ENCODE data around the gene SLC22A15. TPM values are rescaled to one million over a fixed set of nuclear protein-coding genes. Genes with fewer than 3 reads are reported as not detected.
"Not testable (repeated sequence)": the region's sequence is repeated elsewhere in the genome, so short reads cannot be mapped to it uniquely, and the experiment has no call there.

Gene SLC22A15
- total RNA-seq, 5 donors from 2014 or later (not counting 1 experiment from before 2014, with no cell fraction given), result 0.41 to 1.3 (median 0.73) TPM

DNA sequence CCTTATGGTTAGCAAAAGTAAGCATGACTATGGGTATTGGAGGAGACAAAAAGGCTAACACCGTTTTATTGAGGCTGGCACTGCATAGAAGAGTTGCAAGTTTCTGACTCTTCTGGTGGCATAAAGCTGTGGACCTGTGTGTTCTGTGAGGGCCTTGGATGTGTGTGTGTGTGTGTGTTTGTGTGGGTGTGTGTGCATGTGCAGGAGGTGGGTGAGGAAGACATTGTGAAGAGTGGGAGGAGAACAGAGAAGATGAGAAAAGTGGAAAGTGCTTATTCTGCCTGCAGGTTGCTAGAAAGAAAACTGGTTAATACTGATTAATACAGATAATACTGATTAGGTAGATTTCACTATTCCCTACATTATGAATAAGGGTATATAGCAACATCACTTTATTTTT is 12.6 kb downstream of the SLC22A15 start:
- Mint-ChIP-seq H3K4me3 (no peak overlapping the region), H3K36me3 (no peaks in the 10 kb centered on the region), H3K4me1 (peaks cover 5 to 13% (median 8%) of the 10 kb centered on the region in 3 donors), H3K27ac (no peak overlapping the region), H3K9me3 (no peaks in the 10 kb centered on the region), H3K27me3 (peaks cover 2 to 8% of the 10 kb centered on the region in 2 donors)
- H3K9me3 ChIP-seq, result no peaks in the 10 kb centered on the region
- WGBS (ENCODE audit: insufficient coverage), result 93% methylated on average over 1 of the region's 1 CpG
- ChIA-PET POLR2A (no interaction called here), CTCF (interaction anchor here in 1 of 2 donors (0.7 kb wide), 1 partner anchor 185 kb away, joined by 3 read pairs; no protein-coding TSS in a partner anchor)
- H3K36me3 ChIP-seq (ENCODE audit: control insufficient read depth in 2 of 2, extremely low read depth in 1 of 2, insufficient read depth in 1 of 2, low read length in 1 of 2), result no peaks in the 10 kb centered on the region
- peaks cover 3 to 7% of the 10 kb centered on the region in 2 experiments for H3K4me1 ChIP-seq (ENCODE audit: control insufficient read depth in 1 of 2, extremely low read depth in 1 of 2, insufficient read depth in 2 of 2, low read length in 2 of 2)
- DNase-seq (no peak), ATAC-seq (replicated peaks in 1 of 4) (no peak)
- H3K27ac ChIP-seq (ENCODE audit: low read length), result no peak overlapping the region
- no peak overlapping the region for H3K4me3 ChIP-seq (ENCODE audit: control insufficient read depth in 1 of 2, extremely low read depth in 1 of 2, low read length in 1 of 2)
- no peaks in the 10 kb centered on the region for H3K27me3 ChIP-seq (replicated peaks in 1 of 2; ENCODE audit: control insufficient read depth in 2 of 2, extremely low read depth in 1 of 2, insufficient read depth in 2 of 2, low read length in 1 of 2)

DNA sequence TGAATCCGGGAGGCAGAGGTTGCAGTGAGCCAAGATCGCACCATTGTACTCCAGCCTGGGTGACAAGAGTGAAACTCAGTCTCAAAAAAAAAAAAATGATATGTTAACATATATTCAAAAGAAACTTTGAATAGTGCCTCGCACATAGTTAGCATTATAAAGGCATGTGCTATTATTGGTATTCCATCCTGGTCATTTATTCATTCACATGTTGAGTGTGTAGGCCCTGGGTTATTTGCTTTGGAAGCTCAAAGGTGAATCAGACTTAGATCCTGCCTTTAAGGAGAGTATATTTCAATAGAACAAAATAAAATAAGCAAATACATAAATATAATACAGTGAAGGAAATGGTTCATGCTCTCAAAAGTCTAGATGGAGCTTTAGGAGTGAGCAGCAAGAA is 13.4 kb downstream of the SLC22A15 start:
- Mint-ChIP-seq H3K9me3 (no peaks in the 10 kb centered on the region), H3K36me3 (no peaks in the 10 kb centered on the region), H3K27me3 (peaks cover 2 to 8% of the 10 kb centered on the region in 2 donors), H3K4me3 (no peak overlapping the region), H3K4me1 (peaks cover 5 to 13% (median 8%) of the 10 kb centered on the region in 3 donors), H3K27ac (no peak overlapping the region)
- ChIA-PET POLR2A (no interaction called here), CTCF (no interaction called here)
- DNase-seq (no peak), ATAC-seq (replicated peaks in 1 of 4) (no peak)
- WGBS (ENCODE audit: insufficient coverage), result no CpG with 5 or more reads among the region's 3 CpGs
- H3K4me3 ChIP-seq (ENCODE audit: control insufficient read depth in 1 of 2, extremely low read depth in 1 of 2, low read length in 1 of 2), result no peak overlapping the region
- no peaks in the 10 kb centered on the region for H3K27me3 ChIP-seq (replicated peaks in 1 of 2; ENCODE audit: control insufficient read depth in 2 of 2, extremely low read depth in 1 of 2, insufficient read depth in 2 of 2, low read length in 1 of 2)
- H3K4me1 ChIP-seq (ENCODE audit: control insufficient read depth in 1 of 2, extremely low read depth in 1 of 2, insufficient read depth in 2 of 2, low read length in 2 of 2), result peaks cover 3 to 7% of the 10 kb centered on the region in 2 experiments
- H3K27ac ChIP-seq (ENCODE audit: low read length), result no peak overlapping the region
- H3K36me3 ChIP-seq (ENCODE audit: control insufficient read depth in 2 of 2, extremely low read depth in 1 of 2, insufficient read depth in 1 of 2, low read length in 1 of 2), result no peaks in the 10 kb centered on the region
- H3K9me3 ChIP-seq, result no peaks in the 10 kb centered on the region

GRCh38 chr1:115991909-115992308 is 15.6 kb downstream of the SLC22A15 start:
- Mint-ChIP-seq H3K4me3 (peak overlapping the region in 1 of 3 donors; percentile 3), H3K27ac (no peak overlapping the region), H3K27me3 (peaks cover 2 to 4% of the 10 kb centered on the region in 2 donors), H3K9me3 (peaks cover 0 to 3% (median 2%) of the 10 kb centered on the region in 3 donors), H3K36me3 (peaks cover 2% of the 10 kb centered on the region), H3K4me1 (peaks cover 5 to 13% (median 8%) of the 10 kb centered on the region in 3 donors)
- ATAC-seq (replicated peaks in 1 of 4), result peak in 2 of 4 experiments; percentile 19 to 70
- Histone ChIP-seq H3K4me1 (ENCODE audit: control insufficient read depth in 1 of 2, extremely low read depth in 1 of 2, insufficient read depth in 2 of 2, low read length in 2 of 2) (peaks cover 3 to 7% of the 10 kb centered on the region in 2 experiments), H3K27me3 (replicated peaks in 1 of 2; ENCODE audit: control insufficient read depth in 2 of 2, extremely low read depth in 1 of 2, insufficient read depth in 2 of 2, low read length in 1 of 2) (no peaks in the 10 kb centered on the region), H3K4me3 (ENCODE audit: control insufficient read depth in 1 of 2, extremely low read depth in 1 of 2, low read length in 1 of 2) (peak overlapping the region in 1 of 2 donors; percentile 32), H3K27ac (ENCODE audit: low read length) (no peak overlapping the region), H3K9me3 (no peaks in the 10 kb centered on the region), H3K36me3 (ENCODE audit: control insufficient read depth in 2 of 2, extremely low read depth in 1 of 2, insufficient read depth in 1 of 2, low read length in 1 of 2) (no peaks in the 10 kb centered on the region)
- ChIA-PET CTCF (interaction anchor here (0.6 to 1.4 kb wide), 5 partner anchors 9 to 856 kb away, joined by 3 to 5 read pairs (median 3); no protein-coding TSS in a partner anchor), POLR2A (interaction anchor here in 1 of 2 donors (1.0 kb wide), 1 partner anchor 16 kb away, joined by 4 read pairs; no protein-coding TSS in a partner anchor)
- DNase-seq, result peak in 1 of 35 experiments; percentile 4
- whole genome bisulfite sequencing (ENCODE audit: insufficient coverage), result 50% methylated on average over 8 of the region's 8 CpGs

GRCh38 chr1:115997921-115998320 is 21.6 kb downstream of the SLC22A15 start:
- DNase-seq; POLR2A ChIA-PET; ATAC-seq (replicated peaks in 1 of 4); H3K27me3 ChIP-seq (replicated peaks in 1 of 2; ENCODE audit: control insufficient read depth in 2 of 2, extremely low read depth in 1 of 2, insufficient read depth in 2 of 2, low read length in 1 of 2); H3K4me3 ChIP-seq (ENCODE audit: control insufficient read depth in 1 of 2, extremely low read depth in 1 of 2, low read length in 1 of 2); H3K27ac ChIP-seq (ENCODE audit: low read length); H3K4me1 Mint-ChIP-seq; H3K4me1 ChIP-seq (ENCODE audit: control insufficient read depth in 1 of 2, extremely low read depth in 1 of 2, insufficient read depth in 2 of 2, low read length in 2 of 2); H3K27ac Mint-ChIP-seq; H3K36me3 ChIP-seq (ENCODE audit: control insufficient read depth in 2 of 2, extremely low read depth in 1 of 2, insufficient read depth in 1 of 2, low read length in 1 of 2); H3K4me3 Mint-ChIP-seq: not testable (repeated sequence)
- CTCF ChIA-PET, result interaction anchor here (0.6 to 1.3 kb wide), 4 partner anchors 23 to 272 kb away, joined by 3 to 6 read pairs (median 3); no protein-coding TSS in a partner anchor
- peaks cover 12% of the 10 kb centered on the region for H3K9me3 ChIP-seq
- no CpG with 5 or more reads among the region's 1 CpG for WGBS (ENCODE audit: insufficient coverage)
- H3K36me3 Mint-ChIP-seq, result peaks cover 27% of the 10 kb centered on the region
- H3K9me3 Mint-ChIP-seq, result peaks cover 20 to 33% (median 26%) of the 10 kb centered on the region in 3 donors
- peaks cover 0 to 11% of the 10 kb centered on the region in 2 donors for H3K27me3 Mint-ChIP-seq

DNA sequence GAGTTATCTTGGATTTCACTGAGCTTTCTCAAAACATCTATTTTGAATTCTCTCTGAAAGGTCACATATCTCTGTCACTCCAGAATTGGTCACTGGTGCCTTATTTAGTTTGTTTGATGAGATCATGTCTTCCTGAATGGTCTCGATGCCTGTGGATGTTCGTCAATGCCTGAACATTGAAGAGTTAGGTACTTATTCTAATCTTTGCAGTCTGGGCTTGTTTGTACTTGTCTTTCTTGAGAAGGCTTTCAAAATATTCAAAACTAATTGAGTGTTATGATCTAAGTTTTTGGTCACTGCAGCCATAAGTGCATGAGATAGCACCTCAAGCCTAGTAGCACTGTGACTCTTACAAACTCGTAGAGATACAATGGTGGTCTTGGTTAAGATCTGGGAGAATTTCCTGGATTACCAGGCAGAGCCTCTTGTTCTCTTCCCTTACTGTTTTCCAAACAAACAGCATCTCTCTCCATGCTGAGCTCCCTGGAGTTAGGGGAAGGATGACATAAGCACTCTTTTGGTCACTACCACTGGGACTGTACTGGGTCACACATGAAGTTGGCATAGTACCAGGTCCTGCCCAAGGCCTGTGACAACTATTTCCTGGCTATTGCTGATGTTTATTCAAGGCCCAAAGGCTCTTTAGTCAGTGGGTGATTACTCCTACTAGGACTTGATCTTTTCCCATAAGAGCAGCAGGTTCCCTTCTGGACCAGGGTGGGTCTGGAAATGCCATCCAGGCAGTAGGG is 25.6 kb downstream of the SLC22A15 start:
- Histone ChIP-seq H3K9me3 (peaks cover 12% of the 10 kb centered on the region), H3K36me3 (ENCODE audit: control insufficient read depth in 2 of 2, extremely low read depth in 1 of 2, insufficient read depth in 1 of 2, low read length in 1 of 2) (no peaks in the 10 kb centered on the region), H3K27ac (ENCODE audit: low read length) (no peak overlapping the region), H3K4me3 (ENCODE audit: control insufficient read depth in 1 of 2, extremely low read depth in 1 of 2, low read length in 1 of 2) (no peak overlapping the region), H3K27me3 (replicated peaks in 1 of 2; ENCODE audit: control insufficient read depth in 2 of 2, extremely low read depth in 1 of 2, insufficient read depth in 2 of 2, low read length in 1 of 2) (peaks cover 0 to 7% of the 10 kb centered on the region in 2 experiments), H3K4me1 (ENCODE audit: control insufficient read depth in 1 of 2, extremely low read depth in 1 of 2, insufficient read depth in 2 of 2, low read length in 2 of 2) (peaks cover 11% of the 10 kb centered on the region in 2 experiments)
- no CpG with 5 or more reads among the region's 3 CpGs for WGBS (ENCODE audit: insufficient coverage)
- Mint-ChIP-seq H3K4me3 (no peak overlapping the region), H3K27ac (no peak overlapping the region), H3K27me3 (peaks cover 0 to 14% of the 10 kb centered on the region in 2 donors), H3K4me1 (peaks cover 12 to 15% (median 13%) of the 10 kb centered on the region in 3 donors), H3K9me3 (peaks cover 20 to 30% (median 24%) of the 10 kb centered on the region in 3 donors), H3K36me3 (peaks cover 25% of the 10 kb centered on the region)
- ChIA-PET CTCF (no interaction called here), POLR2A (no interaction called here)
- DNase-seq (no peak), ATAC-seq (replicated peaks in 1 of 4) (no peak)

GRCh38 chr1:116002781-116003420 is 26.6 kb downstream of the SLC22A15 start:
- Histone ChIP-seq H3K27me3 (replicated peaks in 1 of 2; ENCODE audit: control insufficient read depth in 2 of 2, extremely low read depth in 1 of 2, insufficient read depth in 2 of 2, low read length in 1 of 2) (peaks cover 0 to 7% of the 10 kb centered on the region in 2 experiments), H3K36me3 (ENCODE audit: control insufficient read depth in 2 of 2, extremely low read depth in 1 of 2, insufficient read depth in 1 of 2, low read length in 1 of 2) (no peaks in the 10 kb centered on the region), H3K27ac (ENCODE audit: low read length) (no peak overlapping the region), H3K4me3 (ENCODE audit: control insufficient read depth in 1 of 2, extremely low read depth in 1 of 2, low read length in 1 of 2) (no peak overlapping the region), H3K9me3 (peaks cover 5% of the 10 kb centered on the region), H3K4me1 (ENCODE audit: control insufficient read depth in 1 of 2, extremely low read depth in 1 of 2, insufficient read depth in 2 of 2, low read length in 2 of 2) (peaks cover 11% of the 10 kb centered on the region in 2 experiments)
- ChIA-PET POLR2A (no interaction called here), CTCF (no interaction called here)
- Mint-ChIP-seq H3K4me3 (no peak overlapping the region), H3K4me1 (peaks cover 15 to 18% (median 16%) of the 10 kb centered on the region in 3 donors), H3K36me3 (peaks cover 16% of the 10 kb centered on the region), H3K27me3 (peaks cover 0 to 14% of the 10 kb centered on the region in 2 donors), H3K27ac (no peak overlapping the region), H3K9me3 (peaks cover 14 to 20% (median 15%) of the 10 kb centered on the region in 3 donors)
- no CpG with 5 or more reads among the region's 1 CpG for WGBS (ENCODE audit: insufficient coverage)
- ATAC-seq (replicated peaks in 1 of 4) (no peak), DNase-seq (no peak)

Data from T-cell (primary cell).